ENCODE measurements around the gene PARVB.

Gene PARVB

DNA sequence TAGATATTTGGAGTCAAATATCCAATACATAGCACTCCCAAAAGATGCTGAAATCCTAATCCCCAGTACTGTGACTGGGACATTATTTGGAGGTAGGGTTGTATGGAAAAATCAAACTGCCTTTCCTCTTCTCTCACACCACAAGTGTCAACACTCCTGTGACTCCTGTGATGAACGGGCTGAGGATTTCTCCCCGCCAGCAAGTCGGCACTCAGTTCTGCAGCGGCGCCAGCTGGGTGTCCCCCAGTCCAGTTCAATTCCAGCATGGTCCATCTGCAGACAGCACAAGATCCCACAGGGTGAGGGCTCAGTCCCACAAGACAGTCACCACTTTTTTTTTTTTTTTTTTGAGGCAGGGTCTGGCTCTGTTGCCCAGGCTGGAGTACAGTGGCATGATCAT, 4.3 kb upstream of the PARVB start:
- H3K4me3 ChIP-seq (ENCODE audit: low read depth, low read length) = no peak overlapping the region
- no peak for TF ChIP-seq CTCF (IDR thresholded peaks at IDR 0.05; ENCODE audit: low read depth, low read length)

- TF ChIP-seq CTCF (IDR thresholded peaks at IDR 0.05; ENCODE audit: low read depth, low read length) = no peak
- H3K4me3 ChIP-seq (ENCODE audit: low read depth, low read length) = no peak overlapping the region
Observed at GRCh38 chr22:44020981-44021380, 3.1 kb upstream of the PARVB start.

DNA sequence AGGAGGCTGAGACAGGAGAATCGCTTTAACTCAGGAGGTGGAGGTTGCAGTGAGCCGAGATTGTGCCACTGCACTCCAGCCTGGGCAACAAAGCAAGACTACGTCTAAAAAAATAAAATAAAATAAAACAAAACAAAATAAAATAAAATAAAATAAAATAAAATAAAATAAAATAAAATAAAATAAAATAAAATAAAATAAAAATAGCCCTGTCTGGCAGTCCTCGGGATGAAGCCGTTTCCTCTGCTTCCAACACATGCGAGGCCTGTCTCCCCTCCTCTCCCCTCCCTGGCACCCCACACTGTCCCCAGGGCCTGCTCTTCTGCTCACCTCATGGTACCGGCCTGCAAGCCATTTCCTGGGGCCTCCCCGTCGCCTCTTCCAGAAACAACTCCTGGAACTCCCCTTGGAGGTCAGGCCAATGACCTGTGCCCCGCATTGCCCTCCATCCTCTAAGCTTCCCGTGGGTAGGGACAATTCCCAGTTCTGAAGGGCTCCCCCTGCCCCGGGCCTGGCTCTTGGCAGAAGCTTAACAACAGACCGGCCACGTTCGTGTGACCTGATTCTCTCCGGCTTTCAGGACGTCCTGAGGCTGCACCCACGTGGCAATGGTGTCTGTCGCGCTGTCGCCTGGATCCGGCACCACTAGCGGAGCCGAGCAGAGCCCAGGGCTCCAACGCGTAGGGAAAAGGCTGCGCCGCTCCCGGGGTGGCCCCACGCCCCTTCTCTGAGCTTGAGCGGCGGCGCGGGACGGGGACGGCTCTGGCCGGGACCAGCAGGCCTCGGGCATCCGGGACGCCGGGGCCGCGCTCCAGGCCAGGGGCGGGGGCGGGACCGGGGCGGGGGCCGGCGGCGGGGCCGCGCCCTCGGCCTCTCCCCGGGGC, 456 bp upstream of the PARVB start:
- peak overlapping the region; percentile 62 for H3K4me3 ChIP-seq (ENCODE audit: low read depth, low read length)
- TF ChIP-seq CTCF (IDR thresholded peaks at IDR 0.05; ENCODE audit: low read depth, low read length) = no peak

- no peak for TF ChIP-seq CTCF (IDR thresholded peaks at IDR 0.05; ENCODE audit: low read depth, low read length)
- H3K4me3 ChIP-seq (ENCODE audit: low read depth, low read length) = peak overlapping the region; percentile 62
Observed at GRCh38 chr22:44025171-44026065, 1.3 kb downstream of the PARVB start.

DNA sequence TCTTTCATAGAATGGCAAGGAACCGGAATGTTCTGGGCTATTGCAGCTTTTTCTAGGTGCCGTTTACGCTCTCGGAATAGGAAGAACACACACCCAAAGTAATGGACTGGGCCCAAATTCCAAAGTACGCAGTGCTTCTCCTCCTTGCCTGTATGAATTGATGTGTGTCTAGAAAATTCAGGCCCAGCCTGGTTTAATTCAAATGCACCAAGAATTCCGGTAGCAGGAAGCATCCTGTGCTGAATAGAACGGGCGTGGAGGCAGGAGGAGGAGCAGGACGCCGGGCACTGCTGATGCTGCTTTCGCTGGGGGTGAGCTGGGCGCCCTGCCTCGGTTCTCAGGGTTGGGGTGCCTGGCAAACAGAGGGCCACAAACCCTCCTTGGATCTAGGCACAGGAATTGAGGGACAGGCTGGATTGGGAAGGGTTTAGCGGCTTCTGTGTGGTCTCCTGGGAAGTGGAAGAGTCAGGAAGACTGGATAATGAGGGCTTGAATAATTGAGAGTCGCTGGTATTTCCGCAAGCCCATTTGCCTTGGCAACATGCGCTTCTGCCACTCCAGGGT, 2.0 kb downstream of the PARVB start:
- no peak for TF ChIP-seq CTCF (IDR thresholded peaks at IDR 0.05; ENCODE audit: low read depth, low read length)
- H3K4me3 ChIP-seq (ENCODE audit: low read depth, low read length) = no peak overlapping the region

DNA sequence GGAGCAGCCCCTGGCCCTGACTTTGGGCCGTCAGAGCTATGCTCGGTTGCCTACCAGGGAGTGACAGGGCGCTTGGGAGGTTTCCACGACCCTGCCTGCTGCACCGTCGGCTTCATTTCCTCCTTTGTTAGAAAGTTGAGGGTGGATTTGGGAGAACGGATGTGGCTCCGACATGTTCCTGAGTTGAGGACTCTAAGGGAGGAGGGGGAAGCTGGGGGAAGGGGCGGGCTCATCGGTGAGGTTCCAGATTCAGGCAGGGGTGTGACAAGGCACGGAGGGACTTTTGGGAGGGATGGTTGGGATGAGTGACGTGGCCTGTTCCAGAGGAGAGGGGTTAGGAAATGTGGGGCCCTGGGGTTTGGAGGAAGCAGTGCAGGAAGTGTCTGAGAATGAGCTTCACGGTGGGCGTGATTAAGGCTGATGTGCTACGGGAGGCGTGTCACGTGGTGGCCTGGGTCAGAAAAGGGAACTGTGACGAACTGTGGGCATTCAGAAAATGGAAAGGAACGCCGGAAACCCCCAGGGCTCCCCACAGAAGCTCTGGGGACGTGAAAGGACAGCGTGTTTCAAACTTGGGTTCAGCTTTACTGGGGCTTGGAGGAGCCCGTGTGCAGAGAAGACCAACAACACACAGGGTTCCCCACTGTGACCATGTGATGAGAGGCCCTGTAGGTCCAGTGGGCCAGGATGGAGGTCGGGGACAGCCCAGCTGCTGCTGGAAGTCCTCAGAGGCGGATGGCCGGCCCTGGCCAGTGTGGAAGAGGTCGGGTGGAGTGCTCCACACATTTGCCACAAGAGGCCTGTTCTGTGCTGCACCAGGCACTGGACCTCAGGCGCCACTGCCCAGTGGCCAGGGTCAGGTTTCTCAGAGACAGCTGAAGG, 2.8 kb downstream of the PARVB start:
- H3K4me3 ChIP-seq (ENCODE audit: low read depth, low read length) = peak overlapping the region; percentile 26
- TF ChIP-seq CTCF (IDR thresholded peaks at IDR 0.05; ENCODE audit: low read depth, low read length) = no peak
